K562 (cell line): ENCODE results near the gene LMAN1L. TPM values are rescaled to one million over a fixed set of nuclear protein-coding genes. Genes with fewer than 3 reads are reported as not detected.

Experiments
- ATAC-seq: fragments of 200-7000 bp; cut with Tn5 transposase; 3 replicates; pipeline ENCODE4 v1.9.1; 2020; ENCODE audit warnings: moderate library complexity
- BruUV-seq: library from RNA; stranded (reverse); fragments of 400-500 nt; replicated peaks from 2 replicates; lab custom pipeline; 2021; lab: Mats Ljungman, UMichigan
- CTCF ChIA-PET: fragments of 300-600 bp; formaldehyde crosslinking; extraction: SDS; loops from one replicate; lab custom pipeline; 2021; ENCODE audit warnings: low intra/inter-chr PET ratio; lab: Yijun Ruan, JAX
- POLR2A ChIA-PET: fragments of 300-600, 350-650 bp; sonication (Branson Sonifier 250); formaldehyde crosslinking; extraction: SDS; loops from one replicate; lab custom pipeline; 2021; ENCODE audit warnings: antibody characterized with exemption, inconsistent platforms; lab: Yijun Ruan, JAX
- DNase-seq, 4 experiments: peaks; one replicate each; pipeline versions ENCODE4 v3.0.0 to v3.0.0-alpha.2; 2011 to 2018; ENCODE audit warnings: low spot score in 3 of 4, mixed read lengths in 3 of 4; ENCODE audit errors: extremely low read depth in 1 of 4
- FAIRE-seq: peaks from 2 replicates; lab custom pipeline; 2011; peaks lifted over from hg19 to GRCh38; lab: Jason Lieb, UNC
- H2AFZ ChIP-seq: 2 replicates; pipeline ENCODE4 v1.6.0; 2011; ENCODE audit warnings: low read depth, low read length, control low read depth, inconsistent platforms
- H3K27ac ChIP-seq: fragments of 200-600 bp; 3 replicates; pipeline ENCODE4 v1.8.0; 2011; ENCODE audit warnings: low read depth, mild to moderate bottlenecking, control low read depth, inconsistent platforms, low read length, moderate library complexity, mixed read lengths; ENCODE audit errors: extremely low read depth
- H3K27me3 ChIP-seq, 2 experiments: fragments of 300-600 bp in 1 of 2; 2 replicates in 1 of 2; 3 replicates in 1 of 2; pipeline versions ENCODE4 v1.6.0 to v1.8.0; 2011; ENCODE audit warnings: inconsistent platforms in 2 of 2, low read length in 2 of 2, mild to moderate bottlenecking in 1 of 2, mixed read lengths in 1 of 2, moderate library complexity in 1 of 2; ENCODE audit not compliant: control insufficient read depth in 2 of 2, insufficient read depth in 2 of 2
- H3K36me3 ChIP-seq: fragments of 300-600 bp; 3 replicates; pipeline ENCODE4 v1.8.0; 2011; ENCODE audit warnings: mild to moderate bottlenecking, low read length, inconsistent platforms; ENCODE audit not compliant: control insufficient read depth, insufficient read depth
- H3K4me1 ChIP-seq, 2 experiments: fragments of 200-600 bp in 1 of 2; replicated peaks in 1 of 2; 2 replicates in 1 of 2; 3 replicates in 1 of 2; pipeline versions ENCODE4 v1.5.1 to v1.8.0; 2011; ENCODE audit warnings: inconsistent platforms in 2 of 2, low read length in 2 of 2, mild to moderate bottlenecking in 1 of 2, mixed read lengths in 1 of 2, moderate library complexity in 1 of 2; ENCODE audit not compliant: control insufficient read depth in 2 of 2, insufficient read depth in 2 of 2
- H3K4me2 ChIP-seq: 2 replicates; pipeline ENCODE4 v1.6.1; 2011; ENCODE audit warnings: low read length, control low read depth, inconsistent platforms, mixed read lengths; ENCODE audit not compliant: insufficient read depth
- H3K4me3 ChIP-seq: fragments of 200-600 bp; sonication (generic), shearing (Covaris generic); 2 replicates; pipeline ENCODE4 v1.5.1; 2016; ENCODE audit warnings: control low read depth, inconsistent platforms
- H3K79me2 ChIP-seq: fragments of 200-600 bp; 3 replicates; pipeline ENCODE4 v1.8.0; 2011; ENCODE audit warnings: low read length, inconsistent platforms; ENCODE audit not compliant: control insufficient read depth, insufficient read depth
- H3K9ac ChIP-seq, 2 experiments: 2 replicates each; pipeline versions ENCODE4 v1.6.0 to v1.6.1; 2011; ENCODE audit warnings: low read depth in 2 of 2, low read length in 2 of 2, control low read depth in 1 of 2, inconsistent platforms in 1 of 2, mild to moderate bottlenecking in 1 of 2, mixed read lengths in 1 of 2; ENCODE audit not compliant: insufficient read depth in 1 of 2
- H3K9me1 ChIP-seq: one replicate; pipeline ENCODE4 v1.6.0; 2011; ENCODE audit warnings: inconsistent platforms, mild to moderate bottlenecking, low read length, moderate library complexity; ENCODE audit not compliant: control insufficient read depth, insufficient read depth
- H3K9me3 ChIP-seq: replicated peaks from 2 replicates; pipeline ENCODE4 v1.5.1; 2011; ENCODE audit warnings: low read depth, low read length, inconsistent platforms; ENCODE audit not compliant: control insufficient read depth, insufficient read depth
- H4K20me1 ChIP-seq: replicated peaks from 2 replicates; pipeline ENCODE4 v1.6.1; 2011; ENCODE audit warnings: low read length, inconsistent platforms, mixed read lengths; ENCODE audit not compliant: control insufficient read depth, insufficient read depth
- CBX2 ChIP-seq: fragments of 200-600 bp; sonication (generic); IDR thresholded peaks from one replicate; pipeline ENCODE4 v1.6.1; 2012; ENCODE audit warnings: mild to moderate bottlenecking, low read length, inconsistent platforms; ENCODE audit not compliant: insufficient read depth, poor library complexity, severe bottlenecking
- ELF2 ChIP-seq: fragments of 250-450 bp; sonication (Bioruptor Pico); IDR thresholded peaks from 2 replicates; pipeline ENCODE4 v1.5.0; 2021; ENCODE audit warnings: mild to moderate bottlenecking
- ESRRB ChIP-seq: fragments of 250-450 bp; sonication (Bioruptor Pico); IDR thresholded peaks from 2 replicates; pipeline ENCODE4 v1.5.0; 2020; ENCODE audit warnings: mild to moderate bottlenecking, moderate library complexity, borderline replicate concordance
- FUS ChIP-seq: fragments of 200-400 bp; formaldehyde crosslinking; optimal IDR thresholded peaks from 2 replicates; pipeline ENCODE3; 2017; ENCODE audit warnings: low read depth, low read length
- LCOR ChIP-seq: sonication (generic); formaldehyde crosslinking; IDR thresholded peaks from 2 replicates; pipeline ENCODE4 v1.8.0; 2022; ENCODE audit warnings: mild to moderate bottlenecking, missing genetic modification reagents
- MITF ChIP-seq: IDR thresholded peaks from 2 replicates; pipeline ENCODE4 v1.6.1; 2014; ENCODE audit warnings: antibody characterized with exemption
- MTF1 ChIP-seq: fragments of 250-450 bp; sonication (Bioruptor Pico); IDR thresholded peaks from 2 replicates; pipeline ENCODE4 v1.9.0; 2021; ENCODE audit warnings: moderate library complexity, mild to moderate bottlenecking, inconsistent platforms, borderline replicate concordance
- PHF21A ChIP-seq: fragments of 450-650 bp; IDR thresholded peaks from 2 replicates; pipeline ENCODE4 v1.6.1; 2017; ENCODE audit warnings: low read depth, borderline replicate concordance
- SRSF7 ChIP-seq: fragments of 200-400 bp; formaldehyde crosslinking; optimal IDR thresholded peaks from 2 replicates; pipeline ENCODE3; 2017; ENCODE audit warnings: mild to moderate bottlenecking, low read depth, low read length
- SUPT5H ChIP-seq: fragments of 450-650 bp; IDR thresholded peaks from 2 replicates; pipeline ENCODE4 v1.6.1; 2016
- TFAM ChIP-seq: fragments of 250-450 bp; sonication (Bioruptor Pico); conservative IDR thresholded peaks from 2 replicates; pipeline ENCODE4 v1.5.0; 2021; ENCODE audit warnings: mild to moderate bottlenecking, moderate library complexity
- U2AF2 ChIP-seq: fragments of 200-400 bp; formaldehyde crosslinking; optimal IDR thresholded peaks from 2 replicates; pipeline ENCODE3; 2017; ENCODE audit warnings: low read depth, mild to moderate bottlenecking, low read length
- ZKSCAN1 ChIP-seq: fragments of 150-350 bp; IDR thresholded peaks from 2 replicates; pipeline ENCODE4 v1.6.1; 2016; ENCODE audit warnings: low read depth, low read length
- ZNF134 ChIP-seq: fragments of 250-450 bp; sonication (Bioruptor Pico); conservative IDR thresholded peaks from 2 replicates; pipeline ENCODE4 v1.4.0; 2020
- ZNF24 ChIP-seq: fragments of 450-650 bp; IDR thresholded peaks from 2 replicates; pipeline ENCODE4 v1.6.1; 2016
- ZNF655 ChIP-seq: fragments of 250-450 bp; sonication (Bioruptor Pico); IDR thresholded peaks from 2 replicates; pipeline ENCODE4 v1.5.0; 2021
- WGBS: fragments of 100-300 bp; shearing (Covaris generic); methylation state at CpG from one replicate; pipeline ENCODE4 v1.1.6; 2016; ENCODE audit warnings: low coverage, mixed read lengths; ENCODE audit not compliant: insufficient coverage; ENCODE audit errors: missing lambda C conversion rate; 5-methylcytosine and 5-hydroxymethylcytosine counted together
- in situ Hi-C: fragments of 300-500 bp; cut with MboI; formaldehyde crosslinking; loops from 4 replicates; pipeline ENCODE4 v1.15.0; 2018; ENCODE audit warnings: inconsistent platforms, mixed read lengths
- intact Hi-C: fragments of 100-400 bp; cut with micrococcal nuclease; formaldehyde crosslinking; loops from 2 replicates; pipeline ENCODE4 v1.14.2; 2022
- polyA plus RNA-seq, 8 experiments: library from polyadenylated mRNA; depleted of rRNA in 4 of 8; stranded (reverse) in 5 of 8; unstranded in 3 of 8; fragments of >200 nt; fragmentation: Nextera tagmentation in 2 of 8; fragmentation: Illumina TruSeq in 1 of 8; extraction: Ambion mirVana in 2 of 8; extraction: Trizol in 1 of 8; gene quantifications; 2 replicates each; pipeline versions ENCODE4 v1.2.1 to v1.2.3, GENCODE V29; 2011 to 2014; ENCODE audit warnings: inconsistent platforms in 1 of 8, missing spikeins in 1 of 8
- total RNA-seq, 7 experiments: library from RNA; depleted of rRNA in 6 of 7; stranded (reverse); fragments of >200 nt in 6 of 7; fragmentation: Illumina TruSeq in 2 of 7; extraction: Trizol in 2 of 7; gene quantifications; 2 replicates each; pipeline versions ENCODE4 v1.2.1 to v1.2.3, GENCODE V29; 2011 to 2021; ENCODE audit warnings: low replicate concordance in 1 of 7

LMAN1L gene
- total and polyA plus RNA-seq, 9 of the 15 experiments (the other 6 are each of a cell fraction or from before 2014, with no cell fraction given), result not detected

- TF ChIP-seq ESRRB (CRISPR knock-in tag), result no peak
- no peak for TF ChIP-seq FUS
- TF ChIP-seq MTF1 (CRISPR knock-in tag), result no peak
- no peak for TF ChIP-seq ZNF24
- no peak for TF ChIP-seq SUPT5H
- TF ChIP-seq TFAM, result no peak
- TF ChIP-seq MITF, result no peak
- TF ChIP-seq LCOR (CRISPR knock-in tag), result no peak
Measured at GRCh38 chr15:74857082-74857655, 44.5 kb downstream of the LMAN1L start (continued).

- no peak overlapping the region for H2AFZ ChIP-seq
- no peak overlapping the region for H3K4me2 ChIP-seq
- no peak overlapping the region; the same call in 2 of the 3 replicates for H3K27ac ChIP-seq
- WGBS, result 75% methylated on average over 8 of the region's 9 CpGs
- TF ChIP-seq PHF21A (no peak), ELF2 (CRISPR knock-in tag) (no peak), ZKSCAN1 (no peak), ZNF655 (CRISPR knock-in tag) (no peak), U2AF2 (no peak), SRSF7 (no peak), CBX2 (no peak), ZNF134 (CRISPR knock-in tag) (no peak)
- POLR2A ChIA-PET, result interaction anchor here (1.0 to 1.6 kb wide), 4 partner anchors 9 to 17 kb away, joined by 4 to 5 read pairs (median 4); no protein-coding TSS in a partner anchor
- H3K9me3 ChIP-seq, result no peaks in the 10 kb centered on the region
- no peak overlapping the region for H3K4me3 ChIP-seq
- ATAC-seq (no peak), FAIRE-seq (no peak), DNase-seq (no peak)
- intact Hi-C loops, result no loop called here
- peaks cover 26% of the 10 kb centered on the region for H3K36me3 ChIP-seq
- H3K9me1 ChIP-seq, result no peaks in the 10 kb centered on the region
- in situ Hi-C loops, result no loop called here
- CTCF ChIA-PET, result no interaction called here
- H3K79me2 ChIP-seq, result peaks cover 13% of the 10 kb centered on the region; the same call in 1 of the 3 replicates
- H3K27me3 ChIP-seq, result no peaks in the 10 kb centered on the region
- no TSS peak for BruUV-seq
- peak overlapping the region in 1 of 2 experiments; percentile 19; a peak in 1 of 4 replicates for H3K9ac ChIP-seq
- peaks cover 8 to 9% of the 10 kb centered on the region in 2 experiments; a peak in 4 of 5 replicates for H3K4me1 ChIP-seq
- H4K20me1 ChIP-seq, result peaks cover 13% of the 10 kb centered on the region
Measured at GRCh38 chr15:74857671-74858368, 45.2 kb downstream of the LMAN1L start.
